ENCODE results near the gene ZNF205. TPM values are rescaled to one million over a fixed set of nuclear protein-coding genes. Genes with fewer than 3 reads are reported as not detected.

The ZNF205 gene
- total and polyA plus RNA-seq, 2 of the 13 experiments (the other 11 are each of a cell fraction or from before 2014, with no cell fraction given): 5.8 to 10.2 TPM

DNA sequence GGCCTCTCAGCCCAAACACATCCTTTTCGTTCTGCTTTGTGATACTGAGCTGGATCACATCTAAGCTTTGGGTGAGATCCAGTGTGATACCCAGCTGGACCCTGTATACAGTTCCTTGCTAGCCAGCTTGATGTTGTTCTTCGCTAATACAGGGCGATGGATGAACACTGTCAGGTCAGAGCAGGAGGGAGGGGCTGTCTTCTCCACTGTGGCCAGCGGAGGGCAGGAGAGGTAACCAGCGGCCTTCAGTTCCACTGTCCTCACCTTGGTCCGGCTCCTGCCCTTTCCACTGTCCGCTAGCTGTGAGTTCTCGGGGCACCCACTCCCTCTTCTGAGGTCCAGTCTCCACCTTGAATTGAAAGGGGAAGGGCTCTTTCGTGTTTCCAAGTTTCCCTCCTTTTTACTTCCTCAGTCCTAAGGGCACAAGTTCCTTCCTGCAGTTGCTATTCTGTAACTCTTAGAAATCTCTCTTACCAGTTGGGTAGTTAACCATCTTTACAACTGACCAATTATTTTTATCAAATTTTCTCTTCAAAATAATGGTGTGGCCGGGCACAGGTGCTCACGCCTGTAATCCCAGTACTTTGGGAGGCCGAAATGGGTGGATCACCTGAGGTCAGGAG lies 19.5 kb downstream of the ZNF205 start (continued):
- TF ChIP-seq, protein P1, sequence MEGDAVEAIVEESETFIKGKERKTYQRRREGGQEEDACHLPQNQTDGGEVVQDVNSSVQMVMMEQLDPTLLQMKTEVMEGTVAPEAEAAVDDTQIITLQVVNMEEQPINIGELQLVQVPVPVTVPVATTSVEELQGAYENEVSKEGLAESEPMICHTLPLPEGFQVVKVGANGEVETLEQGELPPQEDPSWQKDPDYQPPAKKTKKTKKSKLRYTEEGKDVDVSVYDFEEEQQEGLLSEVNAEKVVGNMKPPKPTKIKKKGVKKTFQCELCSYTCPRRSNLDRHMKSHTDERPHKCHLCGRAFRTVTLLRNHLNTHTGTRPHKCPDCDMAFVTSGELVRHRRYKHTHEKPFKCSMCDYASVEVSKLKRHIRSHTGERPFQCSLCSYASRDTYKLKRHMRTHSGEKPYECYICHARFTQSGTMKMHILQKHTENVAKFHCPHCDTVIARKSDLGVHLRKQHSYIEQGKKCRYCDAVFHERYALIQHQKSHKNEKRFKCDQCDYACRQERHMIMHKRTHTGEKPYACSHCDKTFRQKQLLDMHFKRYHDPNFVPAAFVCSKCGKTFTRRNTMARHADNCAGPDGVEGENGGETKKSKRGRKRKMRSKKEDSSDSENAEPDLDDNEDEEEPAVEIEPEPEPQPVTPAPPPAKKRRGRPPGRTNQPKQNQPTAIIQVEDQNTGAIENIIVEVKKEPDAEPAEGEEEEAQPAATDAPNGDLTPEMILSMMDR (CRISPR knock-in tag; IDR thresholded peaks at IDR 0.05): peak; percentile 88
- TF ChIP-seq ZNF563 (CRISPR knock-in tag; IDR thresholded peaks at IDR 0.05): no peak
- TF ChIP-seq SALL1 (CRISPR knock-in tag; IDR thresholded peaks at IDR 0.05): 0 out of 2 replicates have a peak, but pooled peaks have one; percentile 23
- TF ChIP-seq ZNF20 (CRISPR knock-in tag; IDR thresholded peaks at IDR 0.05): no peak
- TF ChIP-seq, protein P2, sequence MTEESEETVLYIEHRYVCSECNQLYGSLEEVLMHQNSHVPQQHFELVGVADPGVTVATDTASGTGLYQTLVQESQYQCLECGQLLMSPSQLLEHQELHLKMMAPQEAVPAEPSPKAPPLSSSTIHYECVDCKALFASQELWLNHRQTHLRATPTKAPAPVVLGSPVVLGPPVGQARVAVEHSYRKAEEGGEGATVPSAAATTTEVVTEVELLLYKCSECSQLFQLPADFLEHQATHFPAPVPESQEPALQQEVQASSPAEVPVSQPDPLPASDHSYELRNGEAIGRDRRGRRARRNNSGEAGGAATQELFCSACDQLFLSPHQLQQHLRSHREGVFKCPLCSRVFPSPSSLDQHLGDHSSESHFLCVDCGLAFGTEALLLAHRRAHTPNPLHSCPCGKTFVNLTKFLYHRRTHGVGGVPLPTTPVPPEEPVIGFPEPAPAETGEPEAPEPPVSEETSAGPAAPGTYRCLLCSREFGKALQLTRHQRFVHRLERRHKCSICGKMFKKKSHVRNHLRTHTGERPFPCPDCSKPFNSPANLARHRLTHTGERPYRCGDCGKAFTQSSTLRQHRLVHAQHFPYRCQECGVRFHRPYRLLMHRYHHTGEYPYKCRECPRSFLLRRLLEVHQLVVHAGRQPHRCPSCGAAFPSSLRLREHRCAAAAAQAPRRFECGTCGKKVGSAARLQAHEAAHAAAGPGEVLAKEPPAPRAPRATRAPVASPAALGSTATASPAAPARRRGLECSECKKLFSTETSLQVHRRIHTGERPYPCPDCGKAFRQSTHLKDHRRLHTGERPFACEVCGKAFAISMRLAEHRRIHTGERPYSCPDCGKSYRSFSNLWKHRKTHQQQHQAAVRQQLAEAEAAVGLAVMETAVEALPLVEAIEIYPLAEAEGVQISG (CRISPR knock-in tag; IDR thresholded peaks at IDR 0.05): peak; percentile 86
- TF ChIP-seq KDM2A (CRISPR knock-in tag; IDR thresholded peaks at IDR 0.05; ENCODE audit: borderline replicate concordance, low read depth): peak; percentile 50; the same call in 1 of the 2 replicates
- TF ChIP-seq, protein P3, sequence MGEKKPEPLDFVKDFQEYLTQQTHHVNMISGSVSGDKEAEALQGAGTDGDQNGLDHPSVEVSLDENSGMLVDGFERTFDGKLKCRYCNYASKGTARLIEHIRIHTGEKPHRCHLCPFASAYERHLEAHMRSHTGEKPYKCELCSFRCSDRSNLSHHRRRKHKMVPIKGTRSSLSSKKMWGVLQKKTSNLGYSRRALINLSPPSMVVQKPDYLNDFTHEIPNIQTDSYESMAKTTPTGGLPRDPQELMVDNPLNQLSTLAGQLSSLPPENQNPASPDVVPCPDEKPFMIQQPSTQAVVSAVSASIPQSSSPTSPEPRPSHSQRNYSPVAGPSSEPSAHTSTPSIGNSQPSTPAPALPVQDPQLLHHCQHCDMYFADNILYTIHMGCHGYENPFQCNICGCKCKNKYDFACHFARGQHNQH (CRISPR knock-in tag; IDR thresholded peaks at IDR 0.05): 0 out of 2 replicates have a peak, but pooled peaks have one; percentile 34
- 0 out of 2 replicates have a peak, but pooled peaks have one; percentile 64 for TF ChIP-seq CBX5 (CRISPR knock-in tag; IDR thresholded peaks at IDR 0.05; ENCODE audit: borderline replicate concordance)
- no peak for TF ChIP-seq SMYD3 (CRISPR knock-in tag; IDR thresholded peaks at IDR 0.05)
- TF ChIP-seq FOXO1 (CRISPR knock-in tag; IDR thresholded peaks at IDR 0.05): 0 out of 2 replicates have a peak, but pooled peaks have one; percentile 23
- TF ChIP-seq ZNF329 (CRISPR knock-in tag; IDR thresholded peaks at IDR 0.05; ENCODE audit: low read depth): no peak
- TF ChIP-seq BORCS8-MEF2B (CRISPR knock-in tag; IDR thresholded peaks at IDR 0.05): 0 out of 2 replicates have a peak, but pooled peaks have one; percentile 42
- peak; percentile 94 for TF ChIP-seq ZBTB38 (CRISPR knock-in tag; IDR thresholded peaks at IDR 0.05)
- TF ChIP-seq, protein P4, sequence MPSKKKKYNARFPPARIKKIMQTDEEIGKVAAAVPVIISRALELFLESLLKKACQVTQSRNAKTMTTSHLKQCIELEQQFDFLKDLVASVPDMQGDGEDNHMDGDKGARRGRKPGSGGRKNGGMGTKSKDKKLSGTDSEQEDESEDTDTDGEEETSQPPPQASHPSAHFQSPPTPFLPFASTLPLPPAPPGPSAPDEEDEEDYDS (CRISPR knock-in tag; IDR thresholded peaks at IDR 0.05): no peak
- peak; percentile 13; the same call in 1 of the 2 replicates for TF ChIP-seq RXRB (CRISPR knock-in tag; IDR thresholded peaks at IDR 0.05; ENCODE audit: borderline replicate concordance)
- peak; percentile 29; the same call in 1 of the 2 replicates for TF ChIP-seq MAZ (IDR thresholded peaks at IDR 0.05; ENCODE audit: borderline replicate concordance, low read depth, low read length)
- TF ChIP-seq MAZ (CRISPR knock-in tag; IDR thresholded peaks at IDR 0.05; ENCODE audit: low read depth): no peak

All from HepG2 (cell line).